GM06990 (cell line): Measurements from ENCODE around the gene HS1BP3.
A peak's percentile ranks its signal among the peaks of the same experiment; 100 is the strongest.

Experiments
- DNase-seq: peaks from one replicate; pipeline ENCODE4 v3.0.0-alpha.2; 2011; ENCODE audit not compliant: insufficient read length; ENCODE audit errors: extremely low read depth
- H3K27me3 ChIP-seq: replicated peaks from 2 replicates; pipeline ENCODE4 v1.6.0; 2011; ENCODE audit warnings: low read length; ENCODE audit not compliant: control insufficient read depth, insufficient read depth
- H3K36me3 ChIP-seq: 2 replicates; pipeline ENCODE4 v1.5.1; 2011; ENCODE audit warnings: low read length; ENCODE audit not compliant: control insufficient read depth, insufficient read depth
- H3K4me3 ChIP-seq: replicated peaks from 2 replicates; pipeline ENCODE4 v1.5.1; 2011; ENCODE audit warnings: low read depth, mild to moderate bottlenecking, control low read depth, low read length
- TF ChIP-seq, protein P1 (sequence below): IDR thresholded peaks from 2 replicates; pipeline ENCODE4 v1.5.1; 2011; ENCODE audit warnings: low read length, control low read depth, mild to moderate bottlenecking, inconsistent platforms; ENCODE audit not compliant: insufficient read depth, poor library complexity, severe bottlenecking

The HS1BP3 gene

DNA sequence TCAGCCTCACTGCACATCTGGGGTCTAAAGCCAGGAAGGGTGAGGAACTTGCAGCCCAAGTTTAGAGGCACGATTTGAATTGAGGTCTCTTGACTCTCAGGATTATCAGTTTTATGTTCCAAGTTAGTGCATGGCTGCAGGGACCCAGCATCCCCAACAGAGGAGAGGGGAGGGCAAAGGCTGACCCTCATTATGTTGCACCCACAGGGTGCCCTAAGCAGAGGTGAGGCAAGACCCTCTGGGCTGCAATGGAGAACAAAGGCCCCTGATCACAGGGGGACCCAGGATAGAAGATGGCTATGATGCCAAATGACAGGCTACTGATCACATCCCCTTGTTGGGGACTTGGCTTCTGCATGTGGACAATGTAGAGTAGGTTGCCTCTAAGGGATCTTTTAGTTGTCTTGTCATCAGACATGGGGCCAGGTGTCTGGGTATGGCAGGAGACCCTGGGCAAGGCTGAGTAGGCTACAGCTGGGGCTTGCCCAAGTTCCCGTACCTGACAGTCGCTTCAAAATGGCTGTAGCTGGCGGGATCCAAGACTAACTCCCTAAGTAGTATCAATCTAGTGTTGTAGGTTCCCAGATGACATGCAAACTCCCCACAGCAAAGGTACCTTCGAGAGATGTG lies 11.5 kb upstream of the HS1BP3 start:
- Histone ChIP-seq H3K4me3 (no peak overlapping the region), H3K27me3 (peaks cover 4% of the 10 kb centered on the region), H3K36me3 (no peaks in the 10 kb centered on the region)
- DNase-seq = no peak
- TF ChIP-seq, protein P1, sequence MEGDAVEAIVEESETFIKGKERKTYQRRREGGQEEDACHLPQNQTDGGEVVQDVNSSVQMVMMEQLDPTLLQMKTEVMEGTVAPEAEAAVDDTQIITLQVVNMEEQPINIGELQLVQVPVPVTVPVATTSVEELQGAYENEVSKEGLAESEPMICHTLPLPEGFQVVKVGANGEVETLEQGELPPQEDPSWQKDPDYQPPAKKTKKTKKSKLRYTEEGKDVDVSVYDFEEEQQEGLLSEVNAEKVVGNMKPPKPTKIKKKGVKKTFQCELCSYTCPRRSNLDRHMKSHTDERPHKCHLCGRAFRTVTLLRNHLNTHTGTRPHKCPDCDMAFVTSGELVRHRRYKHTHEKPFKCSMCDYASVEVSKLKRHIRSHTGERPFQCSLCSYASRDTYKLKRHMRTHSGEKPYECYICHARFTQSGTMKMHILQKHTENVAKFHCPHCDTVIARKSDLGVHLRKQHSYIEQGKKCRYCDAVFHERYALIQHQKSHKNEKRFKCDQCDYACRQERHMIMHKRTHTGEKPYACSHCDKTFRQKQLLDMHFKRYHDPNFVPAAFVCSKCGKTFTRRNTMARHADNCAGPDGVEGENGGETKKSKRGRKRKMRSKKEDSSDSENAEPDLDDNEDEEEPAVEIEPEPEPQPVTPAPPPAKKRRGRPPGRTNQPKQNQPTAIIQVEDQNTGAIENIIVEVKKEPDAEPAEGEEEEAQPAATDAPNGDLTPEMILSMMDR = no peak

DNA sequence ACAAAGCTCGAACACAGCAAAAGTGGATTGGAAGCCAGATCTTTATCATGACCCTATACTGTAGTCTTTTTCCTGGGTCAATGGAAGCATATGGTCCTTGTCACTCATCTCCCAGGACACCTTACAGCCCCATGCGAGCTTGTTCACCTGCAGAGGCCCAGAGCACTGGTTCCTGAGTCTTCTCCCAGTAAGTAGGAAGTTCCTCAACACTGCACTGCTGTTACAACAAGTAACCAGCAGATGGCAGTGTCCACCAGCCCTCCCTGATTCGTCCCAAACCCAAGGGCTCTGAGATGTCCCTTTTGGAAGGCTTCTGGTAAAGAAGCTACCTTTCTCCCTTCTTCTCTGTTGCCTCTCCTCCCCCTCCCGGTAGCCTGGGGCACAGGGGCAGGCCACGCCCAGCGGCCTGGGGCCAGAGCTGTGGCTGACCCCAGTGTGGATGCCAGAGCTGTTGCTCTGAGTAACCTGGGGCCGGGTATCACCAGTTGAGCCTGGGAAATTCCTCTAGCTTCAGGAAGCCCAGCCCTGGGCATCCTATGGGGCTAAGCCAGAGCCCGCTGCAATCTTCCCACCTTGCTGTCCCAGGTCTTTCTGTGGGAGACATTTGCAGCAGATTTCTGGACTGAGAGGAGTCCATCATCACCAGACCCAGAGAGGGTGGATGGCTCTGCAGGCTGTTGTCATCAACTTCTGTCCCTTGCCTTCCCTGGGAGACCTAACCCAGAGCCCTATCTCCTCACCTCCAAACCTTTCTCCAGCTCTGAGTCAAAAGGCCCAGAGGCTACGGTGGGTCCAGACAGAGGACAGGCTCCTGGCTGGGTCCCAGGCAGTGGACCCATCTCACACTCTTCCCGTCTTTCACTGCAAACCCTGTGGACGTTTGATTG lies 10.8 kb upstream of the HS1BP3 start:
- no peak for DNase-seq
- Histone ChIP-seq H3K36me3 (no peaks in the 10 kb centered on the region), H3K4me3 (no peak overlapping the region), H3K27me3 (peaks cover 4% of the 10 kb centered on the region)
- TF ChIP-seq, protein P1 = peak; percentile 92

DNA sequence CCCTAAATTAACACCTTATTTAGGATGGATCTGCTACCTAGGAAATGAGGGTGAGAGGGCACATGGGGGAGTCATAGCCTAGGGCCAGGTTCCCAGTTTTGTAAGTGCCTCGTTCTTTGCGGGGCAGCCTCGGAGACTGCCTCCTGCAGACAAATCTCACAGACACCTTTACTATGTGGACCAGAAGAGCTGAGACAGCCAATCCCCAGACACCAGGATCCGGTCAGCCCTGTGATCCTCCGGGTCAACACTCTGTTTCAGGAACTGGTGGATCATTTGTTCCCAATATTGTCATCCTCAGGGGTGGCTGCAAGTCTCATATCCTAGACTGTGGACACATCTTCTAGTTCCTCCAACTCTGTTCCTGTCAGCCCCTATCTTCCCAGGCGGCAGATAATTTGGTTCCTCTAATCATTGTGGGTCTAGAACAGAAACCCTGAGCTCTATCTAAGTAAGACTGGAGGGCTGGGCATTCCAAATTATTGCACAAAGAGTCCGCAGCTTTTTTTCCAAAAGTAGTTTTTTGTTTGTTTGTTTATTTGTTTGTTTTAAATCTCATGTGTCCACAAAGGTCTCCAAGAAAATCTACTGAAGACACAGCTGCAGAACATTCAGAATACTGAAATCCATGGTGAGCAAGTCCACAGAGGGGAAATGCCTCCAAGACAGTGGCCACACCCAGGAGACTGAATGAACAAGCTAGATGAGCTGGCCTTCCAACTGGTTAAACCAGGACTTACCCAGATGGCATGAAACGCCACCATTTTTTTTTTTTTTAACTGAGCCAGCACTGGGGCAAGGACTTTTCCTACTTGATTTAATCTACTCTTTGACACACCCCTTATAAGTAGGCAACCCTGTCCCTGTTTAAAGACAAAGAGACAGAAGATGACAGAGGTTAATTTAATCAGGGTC lies 9.9 kb upstream of the HS1BP3 start:
- Histone ChIP-seq H3K4me3 (no peak overlapping the region), H3K27me3 (peaks cover 4% of the 10 kb centered on the region), H3K36me3 (no peaks in the 10 kb centered on the region)
- no peak for DNase-seq
- TF ChIP-seq, protein P1 = no peak

DNA sequence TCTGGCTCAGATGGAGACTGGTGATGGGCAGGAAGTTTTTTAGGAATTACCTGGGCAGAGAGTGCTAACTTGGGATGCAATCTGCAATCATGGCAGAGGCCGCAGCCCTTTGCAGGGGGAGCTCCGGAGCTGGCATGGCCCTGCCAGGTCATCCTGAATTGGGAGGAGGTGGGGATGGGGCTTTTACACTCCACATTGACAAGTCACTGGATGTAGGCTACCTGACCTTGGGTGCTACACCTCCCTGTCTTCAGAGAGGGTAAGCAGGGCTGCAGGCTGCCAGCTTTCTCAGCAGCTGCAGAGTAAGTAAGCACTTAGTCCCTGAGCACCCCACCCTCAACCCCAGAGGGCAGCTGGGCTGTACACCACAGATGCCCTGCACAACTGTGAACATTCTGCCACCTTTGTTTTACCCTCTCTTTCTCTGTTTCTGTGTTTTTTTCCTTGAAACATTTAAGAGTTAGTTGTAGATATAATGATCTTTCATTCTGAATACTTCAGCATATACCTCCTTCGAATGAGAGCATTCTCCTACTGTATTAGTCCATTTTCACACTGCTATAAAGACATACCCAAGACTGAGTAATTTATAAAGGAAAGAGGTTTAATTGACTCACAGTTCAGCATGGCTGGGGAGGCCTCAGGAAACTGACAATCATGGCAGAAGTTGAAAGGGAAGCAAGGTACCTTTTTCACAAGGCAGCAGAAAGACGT lies 6.8 kb upstream of the HS1BP3 start:
- Histone ChIP-seq H3K4me3 (no peak overlapping the region), H3K27me3 (peaks cover 2% of the 10 kb centered on the region; the same call in 1 of the 2 replicates), H3K36me3 (no peaks in the 10 kb centered on the region)
- TF ChIP-seq, protein P1 = no peak
- DNase-seq = no peak

DNA sequence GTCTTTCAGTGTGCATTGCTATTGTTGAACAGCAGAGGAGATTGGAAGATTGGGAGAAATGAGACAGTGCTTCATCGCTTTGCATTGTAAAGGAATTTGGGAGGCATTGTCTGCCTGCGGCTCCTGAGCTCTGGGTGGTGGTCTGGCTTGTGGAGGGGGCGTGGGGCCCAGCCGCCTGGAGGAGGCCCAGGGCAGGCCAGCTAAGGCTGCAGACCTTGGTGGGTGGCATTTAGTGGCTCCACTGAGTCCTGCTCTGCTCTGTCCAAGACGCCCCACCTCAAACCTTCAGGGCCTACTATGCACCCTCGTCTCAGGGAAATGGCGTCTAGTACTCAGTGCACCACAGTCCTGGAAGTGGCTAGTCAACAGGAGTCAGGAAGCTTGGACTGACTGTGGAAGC lies 5.7 kb upstream of the HS1BP3 start:
- TF ChIP-seq, protein P1 = no peak
- Histone ChIP-seq H3K4me3 (no peak overlapping the region), H3K36me3 (no peaks in the 10 kb centered on the region), H3K27me3 (no peaks in the 10 kb centered on the region)
- DNase-seq = no peak
